Motor neuron (in vitro differentiated cells): ENCODE measurements around the gene GCC2. TPM values are rescaled to one million over a fixed set of nuclear protein-coding genes. Genes with fewer than 3 reads are reported as not detected.
"Not testable (repeated sequence)": the region's sequence is repeated elsewhere in the genome, so short reads cannot be mapped to it uniquely, and the experiment has no call there.

Experiments
- ATAC-seq, 8 experiments: fragments of 200-7000 bp; cut with Tn5 transposase; replicated peaks in 6 of 8; 2 replicates each; pipeline ENCODE4 v1.8.0; 2021; ENCODE audit warnings: mild to moderate bottlenecking in 8 of 8, moderate library complexity in 8 of 8
- H3K27ac ChIP-seq, 2 donors: fragments of 250-450 bp; sonication (Bioruptor Pico); 2 replicates each; pipeline ENCODE4 v1.9.0; 2021; ENCODE audit warnings: antibody characterized with exemption in 2 of 2, mild to moderate bottlenecking in 2 of 2, moderate library complexity in 1 of 2
- H3K4me1 ChIP-seq, 2 donors: fragments of 250-450 bp; sonication (Bioruptor Pico); replicated peaks in 1 of 2; 2 replicates each; pipeline ENCODE4 v1.6.1; 2021; ENCODE audit warnings: antibody characterized with exemption in 2 of 2, mild to moderate bottlenecking in 2 of 2, moderate library complexity in 1 of 2
- H3K4me3 ChIP-seq, 5 donors: fragments of 250-450 bp; sonication (Bioruptor Pico); 2 replicates each; pipeline ENCODE4 v1.9.0; 2021; ENCODE audit warnings: antibody characterized with exemption in 5 of 5, mild to moderate bottlenecking in 5 of 5, moderate library complexity in 4 of 5
- WGBS, 10 experiments: fragments of 450-650 bp; shearing (Covaris generic); methylation state at CpG; one replicate each; pipeline ENCODE4 v1.0.0; 2022; 5-methylcytosine and 5-hydroxymethylcytosine counted together
- in situ Hi-C, 9 experiments: fragments of 400-800 bp; cut with MboI; loops; one replicate each; pipeline ENCODE4 v1.15.0; 2021; ENCODE audit warnings: low sequenced_read_pairs in 9 of 9, low pct_unique_long_range_greater_than_20kb in 2 of 9; ENCODE audit not compliant: unreplicated experiment in 9 of 9
- total RNA-seq, 8 experiments: library from RNA; unstranded; fragments of 300-600 nt; gene quantifications; 2 replicates each; pipeline versions ENCODE4 v1.2.3 to v1.2.4, GENCODE V29; 2022

The GCC2 gene
- total RNA-seq, 8 experiments from 2014 or later, result 17.5 to 57.6 (median 38.6) TPM

- ATAC-seq, result no peak
- Histone ChIP-seq H3K4me3 (no peak overlapping the region), H3K4me1 (no peaks in the 10 kb centered on the region), H3K27ac (no peak overlapping the region)
- in situ Hi-C loops, result no loop called here
- 34 to 100% (median 79%) methylated on average over 1 to 4 of the region's 4 CpGs for WGBS, 10 experiments
These were observed 30.6 kb upstream of the GCC2 start for GRCh38 chr2:108418416-108418815.

- whole genome bisulfite sequencing, 10 experiments, result 60 to 100% (median 86%) methylated on average over 1 of the region's 1 CpG; no CpG with 5 or more reads in 5 of the 10 experiments
These were observed 25.9 kb upstream of the GCC2 start for GRCh38 chr2:108423067-108423466.

GRCh38 chr2:108423502-108424251 is 25.3 kb upstream of the GCC2 start:
- WGBS, 10 experiments, result 38 to 100% (median 92%) methylated on average over 2 to 8 of the region's 8 CpGs; no CpG with 5 or more reads in 2 of the 10 experiments
- in situ Hi-C loops, result no loop called here

More at GRCh38 chr2:108423067-108423466, 25.9 kb upstream of the GCC2 start:
- no peak overlapping the region for H3K27ac ChIP-seq
- no peak overlapping the region for H3K4me3 ChIP-seq
- ATAC-seq, result peak in 1 of 8 experiments; percentile 31
- H3K4me1 ChIP-seq, result no peaks in the 10 kb centered on the region
- in situ Hi-C loops, result no loop called here

GRCh38 chr2:108428286-108429009 is 20.6 kb upstream of the GCC2 start:
- 29 to 100% (median 82%) methylated on average over 1 to 2 of the region's 2 CpGs; no CpG with 5 or more reads in 2 of the 10 experiments for WGBS, 10 experiments
- no peak overlapping the region for H3K4me3 ChIP-seq
- in situ Hi-C loops, result no loop called here
- ATAC-seq, result no peak
- no peaks in the 10 kb centered on the region for H3K4me1 ChIP-seq
- no peak overlapping the region for H3K27ac ChIP-seq

More at GRCh38 chr2:108423502-108424251, 25.3 kb upstream of the GCC2 start:
- H3K27ac ChIP-seq, result no peak overlapping the region
- H3K4me3 ChIP-seq, result no peak overlapping the region
- ATAC-seq, result no peak
- H3K4me1 ChIP-seq, result no peaks in the 10 kb centered on the region

- H3K4me1 ChIP-seq, H3K27ac ChIP-seq, in situ Hi-C loops, ATAC-seq, H3K4me3 ChIP-seq: not testable (repeated sequence)
- WGBS, 10 experiments, result no CpG with 5 or more reads among the region's 1 CpG
These were observed 13.4 kb upstream of the GCC2 start for GRCh38 chr2:108435578-108435977.

GRCh38 chr2:108436976-108437375 is 12.0 kb upstream of the GCC2 start:
- 17 to 83% (median 22%) methylated on average over 1 of the region's 1 CpG; no CpG with 5 or more reads in 5 of the 10 experiments for WGBS, 10 experiments
- Histone ChIP-seq H3K27ac (no peak overlapping the region), H3K4me1 (no peaks in the 10 kb centered on the region), H3K4me3 (no peak overlapping the region)
- in situ Hi-C loops, result no loop called here
- ATAC-seq, result no peak

- ATAC-seq, result no peak
- Histone ChIP-seq H3K27ac (no peak overlapping the region), H3K4me1 (no peaks in the 10 kb centered on the region), H3K4me3 (no peak overlapping the region)
- WGBS, 10 experiments, result 29 to 91% (median 86%) methylated on average over 1 to 2 of the region's 2 CpGs
- in situ Hi-C loops, result no loop called here
These were observed 7.3 kb upstream of the GCC2 start for GRCh38 chr2:108441712-108442111.

- Histone ChIP-seq H3K4me3 (no peak overlapping the region), H3K27ac (no peak overlapping the region), H3K4me1 (peaks cover 3 to 6% of the 10 kb centered on the region in 2 donors)
- peak in 2 of 8 experiments; percentile 6 to 7 for ATAC-seq
- 50 to 100% (median 100%) methylated on average over 1 of the region's 1 CpG; no CpG with 5 or more reads in 5 of the 10 experiments for WGBS, 10 experiments
- in situ Hi-C loops, result no loop called here
These were observed 3.8 kb upstream of the GCC2 start for GRCh38 chr2:108444941-108445840.

GRCh38 chr2:108446703-108447102 is 2.3 kb upstream of the GCC2 start:
- no peak for ATAC-seq
- H3K27ac ChIP-seq, result no peak overlapping the region
- in situ Hi-C loops, result no loop called here
- peaks cover 3 to 8% of the 10 kb centered on the region in 2 donors for H3K4me1 ChIP-seq
- 83 to 100% (median 95%) methylated on average over 1 to 2 of the region's 2 CpGs; no CpG with 5 or more reads in 1 of the 10 experiments for WGBS, 10 experiments
- H3K4me3 ChIP-seq, result no peak overlapping the region

GRCh38 chr2:108447947-108448677 is 894 bp upstream of the GCC2 start:
- Histone ChIP-seq H3K27ac (peak overlapping the region; percentile 64 to 85), H3K4me3 (peak overlapping the region; percentile 59 to 99 (median 77)), H3K4me1 (peaks cover 3 to 8% of the 10 kb centered on the region in 2 donors)
- in situ Hi-C loops, result no loop called here
- ATAC-seq, result no peak
- 0 to 100% (median 53%) methylated on average over 1 to 14 of the region's 23 CpGs; no CpG with 5 or more reads in 2 of the 10 experiments for WGBS, 10 experiments

GRCh38 chr2:108449410-108450130 is 564 bp downstream of the GCC2 start:
- ATAC-seq, result peak; percentile 13 to 56 (median 46)
- Histone ChIP-seq H3K4me3 (peak overlapping the region; percentile 59 to 99 (median 77)), H3K4me1 (peaks cover 3 to 8% of the 10 kb centered on the region in 2 donors), H3K27ac (peak overlapping the region; percentile 56 to 85)
- in situ Hi-C loops, result loop anchor here in 1 of 9 experiments (10.0 kb wide), 1 partner anchor 225 kb away; no protein-coding TSS in a partner anchor
- WGBS, 10 experiments, result 0 to 3% (median 0%) methylated on average over 1 to 9 of the region's 20 CpGs; no CpG with 5 or more reads in 1 of the 10 experiments
